Effector memory CD4-positive, alpha-beta T cell (primary cell): Measurements from ENCODE around the gene KIAA0825.

Experiments used
- DNase-seq, 3 donors: peaks; one replicate each; pipeline ENCODE4 v3.0.0-alpha.2; 2020
- H3K27ac ChIP-seq: 2 replicates; pipeline ENCODE4 v1.7.0; 2013; ENCODE audit warnings: mild to moderate bottlenecking, low read length, moderate library complexity; ENCODE audit not compliant: insufficient read depth, poor library complexity, severe bottlenecking
- H3K27me3 ChIP-seq: replicated peaks from 2 replicates; pipeline ENCODE4 v1.7.0; 2013; ENCODE audit warnings: mild to moderate bottlenecking, low read length; ENCODE audit not compliant: insufficient read depth, control insufficient read depth, poor library complexity, severe bottlenecking
- H3K36me3 ChIP-seq: 2 replicates; pipeline ENCODE4 v1.7.0; 2013; ENCODE audit warnings: mild to moderate bottlenecking, low read length, moderate library complexity; ENCODE audit not compliant: control insufficient read depth, insufficient read depth
- H3K4me1 ChIP-seq: 2 replicates; pipeline ENCODE4 v1.7.0; 2013; ENCODE audit warnings: low read length, mild to moderate bottlenecking; ENCODE audit not compliant: control insufficient read depth, insufficient read depth, poor library complexity, severe bottlenecking
- H3K4me3 ChIP-seq: 2 replicates; pipeline ENCODE4 v1.7.0; 2013; ENCODE audit warnings: low read length, low read depth, mild to moderate bottlenecking; ENCODE audit not compliant: insufficient read depth, poor library complexity, severe bottlenecking
- H3K9me3 ChIP-seq: 2 replicates; pipeline ENCODE4 v1.7.0; 2013; ENCODE audit warnings: mild to moderate bottlenecking, low read length, moderate library complexity; ENCODE audit not compliant: control insufficient read depth

KIAA0825 gene

GRCh38 chr5:94473936-94474335 is 144.5 kb downstream of the KIAA0825 start:
- DNase-seq, result no peak
- Histone ChIP-seq H3K27me3 (no peaks in the 10 kb centered on the region), H3K4me1 (no peaks in the 10 kb centered on the region), H3K36me3 (no peaks in the 10 kb centered on the region), H3K27ac (no peak overlapping the region), H3K4me3 (no peak overlapping the region), H3K9me3 (no peaks in the 10 kb centered on the region)

DNA sequence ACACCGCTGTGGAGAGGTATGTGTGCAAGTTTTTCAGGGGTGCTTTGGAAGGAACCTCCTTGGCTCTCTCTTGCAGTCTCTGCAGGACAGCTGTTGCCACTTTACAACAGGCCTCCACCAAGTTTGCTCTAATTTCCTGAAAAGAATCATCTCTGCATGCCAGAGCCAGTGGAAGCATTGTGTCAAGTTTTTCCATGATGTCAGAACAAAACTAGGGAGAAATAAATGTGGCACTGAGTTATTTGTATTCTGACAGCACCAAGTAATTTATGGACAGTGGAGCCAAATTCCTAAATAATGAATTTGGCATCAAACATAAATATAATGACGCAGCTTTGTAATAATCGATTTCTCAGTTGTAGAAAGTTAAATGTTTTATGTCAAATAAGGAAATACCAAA is 146.9 kb downstream of the KIAA0825 start:
- Histone ChIP-seq H3K4me1 (no peaks in the 10 kb centered on the region), H3K9me3 (no peaks in the 10 kb centered on the region), H3K36me3 (no peaks in the 10 kb centered on the region), H3K27ac (no peak overlapping the region), H3K27me3 (no peaks in the 10 kb centered on the region), H3K4me3 (no peak overlapping the region)
- no peak for DNase-seq

DNA sequence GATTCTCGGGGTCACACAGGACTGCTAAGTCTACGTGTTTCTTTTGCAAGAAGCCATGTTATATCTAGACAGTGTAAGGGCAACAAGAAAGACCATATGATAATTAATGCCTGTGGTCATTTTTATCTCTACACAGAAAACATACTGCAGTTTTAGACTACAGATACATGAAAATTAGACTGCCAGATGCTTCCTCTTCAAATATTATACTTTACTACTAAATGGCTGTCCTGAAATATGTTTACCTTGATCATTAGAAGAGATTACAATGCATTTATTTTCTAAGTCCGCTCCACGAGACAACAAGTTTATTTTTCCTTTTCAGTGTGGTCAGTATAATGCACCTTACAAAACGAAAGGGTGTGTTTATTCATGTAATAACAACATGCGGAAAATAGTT is 147.6 kb downstream of the KIAA0825 start:
- H3K36me3 ChIP-seq, result no peaks in the 10 kb centered on the region
- no peak overlapping the region for H3K27ac ChIP-seq
- H3K9me3 ChIP-seq, result no peaks in the 10 kb centered on the region
- no peaks in the 10 kb centered on the region for H3K4me1 ChIP-seq
- no peak for DNase-seq
- no peaks in the 10 kb centered on the region for H3K27me3 ChIP-seq
- no peak overlapping the region for H3K4me3 ChIP-seq

GRCh38 chr5:94469894-94470329 is 148.5 kb downstream of the KIAA0825 start:
- H3K36me3 ChIP-seq, result no peaks in the 10 kb centered on the region
- H3K27ac ChIP-seq, result no peak overlapping the region

DNA sequence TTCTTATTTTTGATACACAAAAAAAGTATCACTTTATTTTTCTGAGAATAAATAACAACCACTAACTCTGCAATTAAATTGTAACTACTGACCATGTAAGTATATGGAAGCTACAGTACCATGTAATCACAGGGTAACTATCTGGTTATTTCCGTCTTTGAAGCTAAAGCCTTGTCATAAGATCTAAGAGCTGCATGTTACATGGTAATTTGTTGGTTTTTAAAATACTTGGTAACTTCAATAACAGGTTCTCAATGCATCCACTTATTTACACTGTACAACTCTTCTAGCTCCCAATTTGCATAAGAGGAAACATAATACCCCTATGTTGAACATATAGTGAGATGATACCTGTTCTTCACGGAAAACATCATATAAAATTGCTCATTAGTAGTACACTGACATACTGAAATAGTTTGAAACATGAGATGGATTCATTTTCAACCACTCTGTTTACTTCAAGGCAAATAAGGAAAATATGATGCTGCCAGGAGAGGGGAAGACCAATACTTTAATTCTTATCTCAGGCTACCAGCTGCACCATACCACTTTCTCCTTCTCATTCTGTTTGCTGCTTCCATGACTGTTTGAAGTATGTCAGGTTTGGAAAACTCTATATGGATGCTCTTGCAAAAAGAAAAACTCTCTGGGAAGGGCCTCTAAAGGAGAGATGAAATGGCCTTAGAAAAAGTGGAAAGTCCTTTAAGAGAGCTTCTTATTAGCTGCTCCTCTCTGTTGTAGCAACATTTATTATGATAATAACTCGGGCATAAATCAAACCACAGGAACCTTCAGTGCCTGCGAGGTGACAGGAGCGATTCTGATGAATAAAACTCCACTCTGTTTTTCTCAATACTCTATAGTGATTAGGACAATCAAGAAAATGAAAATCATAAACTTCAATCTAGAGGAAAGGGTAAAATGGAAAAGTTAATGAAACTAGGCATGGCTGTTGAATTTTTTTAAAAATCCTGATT is 150.2 kb downstream of the KIAA0825 start:
- Histone ChIP-seq H3K4me3 (no peak overlapping the region), H3K27ac (no peak overlapping the region), H3K9me3 (no peaks in the 10 kb centered on the region), H3K4me1 (no peaks in the 10 kb centered on the region), H3K36me3 (no peaks in the 10 kb centered on the region), H3K27me3 (no peaks in the 10 kb centered on the region)
- DNase-seq, result no peak

More at GRCh38 chr5:94469894-94470329, 148.5 kb downstream of the KIAA0825 start:
- Histone ChIP-seq H3K9me3 (no peaks in the 10 kb centered on the region), H3K27me3 (no peaks in the 10 kb centered on the region), H3K4me1 (no peaks in the 10 kb centered on the region), H3K4me3 (no peak overlapping the region)
- DNase-seq, result no peak

GRCh38 chr5:94467346-94467953 is 151.0 kb downstream of the KIAA0825 start:
- no peaks in the 10 kb centered on the region for H3K9me3 ChIP-seq

GRCh38 chr5:94463739-94464138 is 154.7 kb downstream of the KIAA0825 start:
- Histone ChIP-seq H3K27me3 (no peaks in the 10 kb centered on the region), H3K4me1 (no peaks in the 10 kb centered on the region), H3K36me3 (no peaks in the 10 kb centered on the region), H3K27ac (no peak overlapping the region), H3K4me3 (no peak overlapping the region), H3K9me3 (no peaks in the 10 kb centered on the region)
- no peak for DNase-seq

More at GRCh38 chr5:94467346-94467953, 151.0 kb downstream of the KIAA0825 start:
- Histone ChIP-seq H3K4me3 (no peak overlapping the region), H3K4me1 (no peaks in the 10 kb centered on the region), H3K27me3 (no peaks in the 10 kb centered on the region), H3K36me3 (no peaks in the 10 kb centered on the region), H3K27ac (no peak overlapping the region)
- no peak for DNase-seq

- DNase-seq, result no peak
- no peaks in the 10 kb centered on the region for H3K27me3 ChIP-seq
- no peak overlapping the region for H3K27ac ChIP-seq
- H3K4me1 ChIP-seq, result no peaks in the 10 kb centered on the region
- no peaks in the 10 kb centered on the region for H3K9me3 ChIP-seq
- no peak overlapping the region for H3K4me3 ChIP-seq
- H3K36me3 ChIP-seq, result no peaks in the 10 kb centered on the region
Measured at GRCh38 chr5:94461131-94461530, 157.3 kb downstream of the KIAA0825 start.

DNA sequence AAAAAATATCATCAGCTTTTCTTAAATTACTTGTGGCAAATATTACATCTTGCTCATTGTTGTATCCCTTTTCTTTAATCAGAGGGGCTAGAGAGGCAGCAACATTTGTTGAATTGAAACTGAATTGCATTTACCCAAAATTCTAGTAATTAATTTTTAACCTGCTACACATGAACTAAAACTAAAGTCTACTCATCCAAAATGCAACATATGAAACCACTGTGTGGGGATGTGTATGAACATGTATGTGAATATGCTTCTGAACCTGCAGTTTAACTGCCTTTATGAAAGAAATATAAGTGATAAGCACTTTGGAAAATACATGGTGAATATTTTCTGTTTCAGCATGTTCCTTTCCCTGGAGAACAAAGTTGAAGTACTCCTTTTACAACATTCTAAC is 158.5 kb downstream of the KIAA0825 start:
- no peak for DNase-seq
- no peaks in the 10 kb centered on the region for H3K4me1 ChIP-seq
- no peaks in the 10 kb centered on the region for H3K27me3 ChIP-seq
- no peak overlapping the region for H3K27ac ChIP-seq
- H3K4me3 ChIP-seq, result no peak overlapping the region
- H3K36me3 ChIP-seq, result no peaks in the 10 kb centered on the region
- H3K9me3 ChIP-seq, result no peaks in the 10 kb centered on the region

- H3K36me3 ChIP-seq, result no peaks in the 10 kb centered on the region
- H3K4me3 ChIP-seq, result no peak overlapping the region
- DNase-seq, result no peak
- H3K9me3 ChIP-seq, result no peaks in the 10 kb centered on the region
- H3K27me3 ChIP-seq, result no peaks in the 10 kb centered on the region
- no peaks in the 10 kb centered on the region for H3K4me1 ChIP-seq
- no peak overlapping the region for H3K27ac ChIP-seq
Measured at GRCh38 chr5:94457788-94458187, 160.6 kb downstream of the KIAA0825 start.
